Vagina (tissue), 2 donors: ENCODE data around the gene DNAAF9.

ENCODE experiments used
- POLR2A ChIP-seq, 2 donors: fragments of 450-650 bp; IDR thresholded peaks; one replicate each; pipeline ENCODE4 v1.6.1; 2017; ENCODE audit warnings: antibody characterized with exemption in 2 of 2, mild to moderate bottlenecking in 2 of 2, moderate library complexity in 2 of 2
- TF ChIP-seq, protein P1 (sequence below), 3 experiments: fragments of 450-650 bp in 2 of 3; fragments of 200-600 bp in 1 of 3; sonication (generic) in 1 of 3; IDR thresholded peaks; one replicate each; pipeline ENCODE4 v1.5.1; 2017 to 2019; ENCODE audit warnings: antibody characterized with exemption in 3 of 3, mild to moderate bottlenecking in 2 of 3, moderate library complexity in 2 of 3

DNA sequence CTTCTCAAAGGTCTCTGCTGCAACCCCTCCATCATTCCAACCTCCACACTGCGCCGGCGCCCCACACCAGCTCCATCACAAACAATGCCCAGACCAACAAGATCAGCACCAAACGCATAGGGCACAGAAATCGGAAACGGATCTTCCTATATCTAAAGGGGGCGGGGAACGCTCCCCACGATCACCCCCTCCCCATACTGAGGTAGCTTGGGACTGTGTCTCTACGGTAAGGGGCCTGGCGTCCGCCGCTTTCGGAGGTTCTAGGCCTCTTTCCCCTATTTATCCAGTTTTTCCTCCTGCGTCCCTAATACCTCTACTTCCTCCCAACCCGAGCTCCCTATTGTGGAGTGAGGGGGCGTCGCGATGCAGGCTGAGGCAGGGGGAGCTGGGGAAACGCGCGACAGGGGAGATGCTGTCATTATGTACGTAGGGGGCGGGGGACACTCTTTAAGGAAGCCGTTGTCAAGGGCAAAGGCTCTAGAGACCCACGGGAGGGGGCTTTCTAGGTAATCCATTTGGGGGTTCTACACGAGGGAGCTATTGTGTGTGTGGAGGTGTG, 909 bp downstream of the DNAAF9 start:
- TF ChIP-seq, protein P1, sequence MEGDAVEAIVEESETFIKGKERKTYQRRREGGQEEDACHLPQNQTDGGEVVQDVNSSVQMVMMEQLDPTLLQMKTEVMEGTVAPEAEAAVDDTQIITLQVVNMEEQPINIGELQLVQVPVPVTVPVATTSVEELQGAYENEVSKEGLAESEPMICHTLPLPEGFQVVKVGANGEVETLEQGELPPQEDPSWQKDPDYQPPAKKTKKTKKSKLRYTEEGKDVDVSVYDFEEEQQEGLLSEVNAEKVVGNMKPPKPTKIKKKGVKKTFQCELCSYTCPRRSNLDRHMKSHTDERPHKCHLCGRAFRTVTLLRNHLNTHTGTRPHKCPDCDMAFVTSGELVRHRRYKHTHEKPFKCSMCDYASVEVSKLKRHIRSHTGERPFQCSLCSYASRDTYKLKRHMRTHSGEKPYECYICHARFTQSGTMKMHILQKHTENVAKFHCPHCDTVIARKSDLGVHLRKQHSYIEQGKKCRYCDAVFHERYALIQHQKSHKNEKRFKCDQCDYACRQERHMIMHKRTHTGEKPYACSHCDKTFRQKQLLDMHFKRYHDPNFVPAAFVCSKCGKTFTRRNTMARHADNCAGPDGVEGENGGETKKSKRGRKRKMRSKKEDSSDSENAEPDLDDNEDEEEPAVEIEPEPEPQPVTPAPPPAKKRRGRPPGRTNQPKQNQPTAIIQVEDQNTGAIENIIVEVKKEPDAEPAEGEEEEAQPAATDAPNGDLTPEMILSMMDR (IDR thresholded peaks at IDR 0.05): no peak
- no peak for TF ChIP-seq POLR2A (IDR thresholded peaks at IDR 0.05)
